GM12878 (cell line): Measurements from ENCODE around the gene ZNF335. TPM values are rescaled to one million over a fixed set of nuclear protein-coding genes. Genes with fewer than 3 reads are reported as not detected.

ENCODE experiments used
- BCLAF1 ChIP-seq: fragments of 450-650 bp; IDR thresholded peaks from 2 replicates; pipeline ENCODE4 v1.6.1; 2017; ENCODE audit warnings: antibody characterized with exemption, mild to moderate bottlenecking, moderate library complexity
- CREB1 ChIP-seq: IDR thresholded peaks from 2 replicates; pipeline ENCODE4 v1.6.1; 2012; ENCODE audit warnings: low read depth, mild to moderate bottlenecking, inconsistent platforms
- HDAC6 ChIP-seq: fragments of 200-600 bp; sonication (generic); IDR thresholded peaks from one replicate; pipeline ENCODE4 v1.8.0; 2017; ENCODE audit warnings: antibody characterized with exemption; ENCODE audit not compliant: unreplicated experiment
- NFXL1 ChIP-seq: fragments of 450-650 bp; IDR thresholded peaks from 2 replicates; pipeline ENCODE4 v1.6.1; 2017; ENCODE audit warnings: antibody characterized with exemption, mild to moderate bottlenecking, borderline replicate concordance
- PAX5 ChIP-seq: IDR thresholded peaks from 2 replicates; pipeline ENCODE4 v1.6.1; 2011; ENCODE audit warnings: low read depth, low read length, borderline replicate concordance
- PML ChIP-seq: IDR thresholded peaks from 2 replicates; pipeline ENCODE4 v1.6.1; 2012; ENCODE audit warnings: low read length, inconsistent platforms
- POU2F2 ChIP-seq: IDR thresholded peaks from 3 replicates; pipeline ENCODE4 v1.6.1; 2011; ENCODE audit warnings: low read depth, mild to moderate bottlenecking, low read length, borderline replicate concordance
- TBL1XR1 ChIP-seq: IDR thresholded peaks from 2 replicates; pipeline ENCODE4 v1.6.1; 2012; ENCODE audit warnings: low read depth, low read length, improper control_type of control experiment
- YY1 ChIP-seq: IDR thresholded peaks from 2 replicates; pipeline ENCODE4 v1.6.1; 2011; ENCODE audit warnings: low read depth, mild to moderate bottlenecking, low read length
- polyA plus RNA-seq, 11 experiments: library from polyadenylated mRNA; depleted of rRNA in 4 of 11; unstranded in 6 of 11; stranded (reverse) in 5 of 11; fragments of >200 nt; fragmentation: Nextera tagmentation in 4 of 11; fragmentation: Illumina TruSeq in 1 of 11; extraction: Ambion mirVana in 4 of 11; extraction: Trizol in 1 of 11; gene quantifications; 1 replicate in 1 of 11; 2 replicates in 10 of 11; pipeline versions ENCODE4 v1.2.1 to v1.2.3, GENCODE V29; 2011 to 2016; ENCODE audit warnings: inconsistent platforms in 2 of 11, missing spikeins in 2 of 11, low read depth in 1 of 11
- total RNA-seq, 4 experiments: library from RNA; depleted of rRNA in 3 of 4; stranded (reverse); fragments of >200 nt in 3 of 4; fragmentation: Illumina TruSeq in 1 of 4; extraction: Trizol in 1 of 4; gene quantifications; 2 replicates each; pipeline versions ENCODE4 v1.2.1 to v1.2.3, GENCODE V29; 2013 to 2021

ZNF335 gene
- total and polyA plus RNA-seq, 10 of the 15 experiments (the other 5 are each of a cell fraction or from before 2014, with no cell fraction given): 0.74 to 30.1 (median 14.5) TPM

GRCh38 chr20:45934586-45935415 lies 37.2 kb downstream of the ZNF335 start, which contains the start of gene PCIF1 (continued):
- TF ChIP-seq BCLAF1 (no peak), PAX5 (no peak), NFXL1 (no peak), POU2F2 (peak; percentile 26), YY1 (peak; percentile 98), PML (peak; percentile 94), CREB1 (no peak; the same call in none of the 2 replicates), TBL1XR1 (no peak; the same call in 1 of the 2 replicates), HDAC6 (peak; percentile 59)
